Duodenal mucosa (tissue), 2 donors: Measurements from ENCODE around the gene GRIN2A.

ENCODE experiments used
- H3K27ac ChIP-seq: one replicate; pipeline ENCODE4 v1.7.0; 2013; ENCODE audit warnings: low read depth, low read length
- H3K27me3 ChIP-seq, 2 donors: one replicate each; pipeline ENCODE4 v1.7.0; 2013; ENCODE audit warnings: low read length in 2 of 2, control low read depth in 1 of 2; ENCODE audit not compliant: insufficient read depth in 2 of 2, control insufficient read depth in 1 of 2
- H3K36me3 ChIP-seq, 2 donors: one replicate each; pipeline ENCODE4 v1.7.0; 2013; ENCODE audit warnings: low read length in 2 of 2, control low read depth in 1 of 2; ENCODE audit not compliant: insufficient read depth in 2 of 2, control insufficient read depth in 1 of 2
- H3K4me1 ChIP-seq, 2 donors: one replicate each; pipeline ENCODE4 v1.7.0; 2013; ENCODE audit warnings: low read length in 2 of 2, control low read depth in 1 of 2; ENCODE audit not compliant: insufficient read depth in 2 of 2, control insufficient read depth in 1 of 2
- H3K4me3 ChIP-seq, 2 donors: one replicate each; pipeline ENCODE4 v1.7.0; 2013; ENCODE audit warnings: low read length in 2 of 2, low read depth in 1 of 2
- H3K9ac ChIP-seq, 2 donors: one replicate each; pipeline ENCODE4 v1.7.0; 2013; ENCODE audit warnings: low read length in 2 of 2, low read depth in 1 of 2
- H3K9me3 ChIP-seq, 2 donors: one replicate each; pipeline ENCODE4 v1.7.0; 2013; ENCODE audit warnings: low read length in 2 of 2, control low read depth in 1 of 2; ENCODE audit not compliant: control insufficient read depth in 1 of 2

GRIN2A gene

DNA sequence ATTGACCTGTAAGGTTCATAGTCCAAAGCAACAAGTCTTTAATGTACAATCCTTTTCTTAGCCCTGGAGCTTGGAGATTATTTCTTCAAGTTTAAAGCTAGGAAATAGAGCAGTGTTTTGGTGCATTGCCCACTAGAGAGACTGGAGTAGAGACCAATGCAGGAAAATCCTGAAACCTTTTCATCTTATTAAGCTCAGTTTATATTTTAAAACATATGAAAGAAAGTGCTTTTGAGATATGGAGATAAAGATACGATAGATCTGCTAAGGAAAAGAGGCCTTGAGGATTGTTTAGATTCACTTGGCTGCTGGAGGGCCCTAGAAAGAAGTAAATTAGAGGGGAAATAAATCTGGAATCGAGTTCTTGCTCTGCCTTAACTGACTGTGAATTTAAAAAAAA, 212.0 kb downstream of the GRIN2A start:
- no peak overlapping the region for H3K27ac ChIP-seq
- H3K9me3 ChIP-seq: no peaks in the 10 kb centered on the region
- no peaks in the 10 kb centered on the region for H3K4me1 ChIP-seq
- no peak overlapping the region for H3K4me3 ChIP-seq
- no peaks in the 10 kb centered on the region for H3K27me3 ChIP-seq
- no peaks in the 10 kb centered on the region for H3K36me3 ChIP-seq
- no peak overlapping the region for H3K9ac ChIP-seq

DNA sequence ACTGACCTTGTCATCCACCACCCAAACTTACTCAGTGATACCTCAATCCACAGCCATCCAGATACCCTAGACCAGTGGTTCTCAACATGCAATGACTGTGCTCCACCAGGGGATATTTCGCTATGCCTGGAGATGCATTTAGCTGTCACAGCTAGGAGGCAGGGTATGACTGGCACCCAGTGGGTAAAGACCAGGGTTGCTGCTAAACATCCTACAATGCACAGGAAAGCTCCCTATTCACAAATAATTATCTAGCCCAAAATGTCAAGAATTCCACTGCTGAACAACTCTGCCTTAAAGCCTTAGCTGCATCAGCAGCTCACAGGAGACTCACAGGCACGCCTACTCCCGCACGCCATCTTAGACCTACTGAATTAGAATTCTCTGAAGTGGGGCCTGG, 212.6 kb downstream of the GRIN2A start:
- Histone ChIP-seq H3K4me1 (no peaks in the 10 kb centered on the region), H3K9ac (no peak overlapping the region), H3K27me3 (no peaks in the 10 kb centered on the region), H3K36me3 (no peaks in the 10 kb centered on the region), H3K4me3 (no peak overlapping the region), H3K27ac (no peak overlapping the region), H3K9me3 (no peaks in the 10 kb centered on the region)

DNA sequence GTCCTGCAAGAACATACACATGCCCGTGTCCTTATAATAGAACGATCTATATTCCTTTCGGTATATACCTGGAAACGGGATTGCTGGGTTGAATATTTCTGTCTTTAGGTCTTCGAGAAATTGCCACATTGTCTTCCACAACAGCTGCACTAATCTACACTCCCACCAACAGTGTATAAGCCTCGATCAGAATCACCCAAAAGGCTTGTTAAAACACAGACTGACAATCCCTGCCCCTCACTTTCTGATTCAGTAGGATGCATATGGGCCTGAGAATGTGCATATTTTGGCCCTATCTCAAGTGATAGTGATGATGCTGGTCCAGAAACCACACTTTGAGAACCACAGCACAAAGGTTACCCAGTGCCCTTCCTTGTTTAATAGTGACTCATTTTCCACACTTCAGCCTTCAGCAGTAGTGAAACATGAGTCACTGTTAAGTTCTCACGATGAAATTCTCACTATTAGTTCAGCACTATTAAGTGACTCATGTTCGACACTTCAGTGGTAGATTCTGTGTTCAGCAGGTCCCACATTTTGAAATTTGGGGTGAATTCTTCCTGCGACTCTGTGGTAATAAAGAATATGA, 215.6 kb downstream of the GRIN2A start:
- Histone ChIP-seq H3K9ac (no peak overlapping the region), H3K9me3 (no peaks in the 10 kb centered on the region), H3K27me3 (no peaks in the 10 kb centered on the region), H3K36me3 (no peaks in the 10 kb centered on the region), H3K27ac (no peak overlapping the region), H3K4me3 (no peak overlapping the region), H3K4me1 (no peaks in the 10 kb centered on the region)

DNA sequence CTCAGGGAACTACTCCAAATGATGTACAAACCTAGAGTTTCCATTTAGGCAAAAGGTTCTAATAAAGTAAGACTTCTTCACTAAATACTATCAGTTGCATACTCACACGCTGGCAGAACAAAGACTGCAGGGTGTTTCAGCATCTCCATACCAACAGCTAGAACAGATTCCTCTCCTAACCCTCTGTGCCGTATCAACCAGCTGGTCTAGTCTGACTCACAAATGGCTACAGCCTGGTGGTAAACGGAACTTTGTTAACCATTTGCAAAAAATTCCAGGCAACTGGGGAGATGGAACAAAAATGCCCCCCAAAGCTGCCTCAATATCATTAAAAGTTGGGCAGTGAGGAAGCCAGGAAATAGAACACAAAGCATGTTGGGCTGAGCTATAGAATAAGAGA, 217.1 kb downstream of the GRIN2A start:
- Histone ChIP-seq H3K27me3 (no peaks in the 10 kb centered on the region), H3K27ac (no peak overlapping the region), H3K4me3 (no peak overlapping the region), H3K9me3 (no peaks in the 10 kb centered on the region), H3K4me1 (no peaks in the 10 kb centered on the region), H3K9ac (no peak overlapping the region), H3K36me3 (no peaks in the 10 kb centered on the region)

DNA sequence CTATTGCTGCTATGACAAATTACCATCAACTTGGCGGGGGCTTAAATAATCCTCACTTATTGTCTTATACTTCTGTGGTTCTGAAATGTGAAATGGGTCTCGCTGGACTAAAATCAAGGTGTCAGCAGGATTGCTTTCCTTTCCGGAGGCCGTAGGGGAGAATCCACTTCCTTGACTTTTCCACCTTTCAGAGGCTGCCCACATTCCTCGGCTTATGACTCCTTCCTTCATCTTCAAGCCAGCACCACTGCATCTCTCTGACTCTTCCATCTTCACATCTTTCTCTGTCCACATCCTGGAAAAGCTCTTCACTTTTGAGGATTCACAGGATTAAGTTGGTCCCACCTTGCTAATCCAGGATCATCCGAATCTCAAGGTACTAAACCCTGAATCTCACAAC, 217.8 kb downstream of the GRIN2A start:
- Histone ChIP-seq H3K4me3 (no peak overlapping the region), H3K27me3 (no peaks in the 10 kb centered on the region), H3K36me3 (no peaks in the 10 kb centered on the region), H3K9me3 (no peaks in the 10 kb centered on the region), H3K4me1 (no peaks in the 10 kb centered on the region), H3K27ac (no peak overlapping the region), H3K9ac (no peak overlapping the region)

DNA sequence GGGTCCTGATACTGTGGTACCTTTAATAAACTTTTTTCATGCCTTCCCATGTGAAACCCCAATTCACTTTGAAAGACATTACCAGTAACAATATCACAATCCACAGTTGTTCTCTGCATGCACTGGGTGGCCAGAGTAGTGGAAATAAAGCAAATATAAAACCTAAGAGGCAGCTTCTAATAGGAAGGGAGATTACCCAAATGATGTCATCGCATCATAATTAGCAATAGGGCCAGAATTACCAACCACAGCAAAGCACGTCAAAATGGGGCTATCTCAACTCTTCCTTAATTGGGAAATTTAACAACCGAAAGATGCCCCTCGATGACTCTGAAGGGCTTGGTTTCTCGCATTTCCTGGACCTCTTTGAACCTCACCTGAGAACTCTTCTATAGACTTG, 224.8 kb downstream of the GRIN2A start:
- Histone ChIP-seq H3K4me3 (no peak overlapping the region), H3K4me1 (no peaks in the 10 kb centered on the region), H3K27ac (no peak overlapping the region), H3K36me3 (no peaks in the 10 kb centered on the region), H3K9ac (no peak overlapping the region), H3K9me3 (no peaks in the 10 kb centered on the region), H3K27me3 (no peaks in the 10 kb centered on the region)

DNA sequence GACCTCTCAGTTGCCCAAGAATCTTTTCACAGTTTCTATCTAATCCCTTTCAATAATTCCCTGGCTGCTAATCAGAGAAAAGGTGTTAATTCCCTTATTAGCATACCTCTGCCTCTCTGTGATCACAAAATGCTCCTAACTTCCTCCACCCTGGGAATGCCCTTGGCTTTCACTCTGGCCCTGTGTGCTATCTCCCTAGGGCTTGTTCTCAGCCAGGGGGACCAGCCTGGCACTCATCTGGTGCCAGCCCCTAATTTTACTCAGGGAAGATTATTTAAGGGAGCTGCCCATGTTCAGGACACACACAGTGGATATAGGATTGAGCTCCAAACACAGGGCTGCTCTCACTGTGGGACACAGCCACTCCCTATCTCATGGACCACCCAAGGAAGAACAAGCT, 225.2 kb downstream of the GRIN2A start:
- H3K4me1 ChIP-seq: no peaks in the 10 kb centered on the region
- no peaks in the 10 kb centered on the region for H3K9me3 ChIP-seq
- H3K9ac ChIP-seq: no peak overlapping the region
- no peak overlapping the region for H3K4me3 ChIP-seq
- no peak overlapping the region for H3K27ac ChIP-seq
- H3K36me3 ChIP-seq: no peaks in the 10 kb centered on the region
- H3K27me3 ChIP-seq: no peaks in the 10 kb centered on the region

DNA sequence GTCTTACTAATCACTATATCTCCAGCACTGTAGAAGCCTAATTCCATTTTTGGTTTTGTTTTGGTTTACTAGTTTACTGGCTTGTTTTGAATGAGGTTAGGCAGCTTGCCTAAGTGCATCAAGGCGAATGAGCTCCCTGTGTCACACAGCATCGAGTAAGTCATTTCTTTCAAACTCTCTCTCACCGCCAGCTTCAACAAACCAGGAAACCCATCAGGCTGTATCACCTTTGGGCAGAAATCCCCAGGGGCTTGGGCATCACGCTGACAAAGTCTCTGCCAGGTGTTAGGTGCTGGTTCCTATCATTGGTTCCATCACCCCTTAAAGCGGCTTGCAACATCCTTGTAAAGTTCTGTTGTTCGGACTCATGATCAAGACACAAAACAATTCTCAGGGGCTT, 226.6 kb downstream of the GRIN2A start:
- no peaks in the 10 kb centered on the region for H3K36me3 ChIP-seq
- no peak overlapping the region for H3K4me3 ChIP-seq
- no peaks in the 10 kb centered on the region for H3K9me3 ChIP-seq
- no peak overlapping the region for H3K27ac ChIP-seq
- H3K4me1 ChIP-seq: no peaks in the 10 kb centered on the region
- no peak overlapping the region for H3K9ac ChIP-seq
- no peaks in the 10 kb centered on the region for H3K27me3 ChIP-seq

DNA sequence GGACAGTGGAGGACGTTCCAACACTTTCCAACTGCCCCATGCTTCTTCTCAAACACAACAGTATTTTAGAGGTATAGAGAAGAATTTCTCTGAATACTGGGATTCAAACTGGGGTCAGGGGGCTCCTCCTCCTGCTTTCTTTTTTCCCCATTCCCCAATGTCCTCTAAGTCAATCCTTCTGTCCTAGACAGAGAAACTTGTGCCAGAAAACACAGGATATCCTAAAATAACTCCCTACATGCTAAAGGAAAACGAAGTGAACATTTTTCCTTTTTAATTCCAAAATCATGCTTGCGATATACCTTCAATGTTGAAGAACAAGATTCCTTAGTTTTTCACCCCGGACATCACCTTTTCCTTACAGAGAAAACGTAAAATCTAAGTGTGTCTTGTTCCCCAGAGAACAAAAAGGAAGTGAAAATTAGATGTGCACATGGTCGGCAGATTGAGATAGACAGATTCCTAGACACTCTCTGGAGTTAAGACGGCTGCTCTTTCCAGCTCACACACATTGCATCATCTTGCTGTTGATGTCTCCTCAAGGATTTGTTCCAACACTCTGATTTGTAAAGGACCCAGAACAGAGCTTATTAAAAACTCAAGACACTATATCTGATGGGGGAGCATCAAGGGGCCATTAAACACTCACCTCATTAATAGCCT, 228.2 kb downstream of the GRIN2A start:
- Histone ChIP-seq H3K27ac (no peak overlapping the region), H3K4me1 (no peaks in the 10 kb centered on the region), H3K4me3 (no peak overlapping the region), H3K9ac (no peak overlapping the region), H3K9me3 (no peaks in the 10 kb centered on the region), H3K27me3 (no peaks in the 10 kb centered on the region), H3K36me3 (no peaks in the 10 kb centered on the region)

DNA sequence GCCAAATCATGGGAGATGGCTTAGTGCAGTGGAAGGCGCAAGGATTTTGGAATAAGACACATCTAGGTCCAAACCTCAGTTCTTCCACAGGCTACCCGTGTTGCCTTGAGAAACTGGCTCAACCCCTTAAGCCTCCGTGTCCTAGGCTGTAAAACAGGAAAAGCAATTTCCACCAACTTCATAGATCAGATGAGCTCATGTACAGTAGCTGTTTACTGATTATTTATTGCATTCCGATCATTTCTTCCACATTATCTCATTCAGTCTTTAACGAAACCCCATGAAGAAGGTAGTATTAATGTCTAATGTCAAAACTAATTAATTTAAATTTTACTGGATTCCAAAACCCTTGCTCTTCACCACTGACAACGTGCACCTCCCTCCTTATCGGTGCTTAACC, 231.6 kb downstream of the GRIN2A start:
- no peaks in the 10 kb centered on the region for H3K9me3 ChIP-seq
- H3K9ac ChIP-seq: no peak overlapping the region
- H3K27me3 ChIP-seq: no peaks in the 10 kb centered on the region
- no peak overlapping the region for H3K4me3 ChIP-seq
- no peaks in the 10 kb centered on the region for H3K4me1 ChIP-seq
- no peaks in the 10 kb centered on the region for H3K36me3 ChIP-seq
- H3K27ac ChIP-seq: no peak overlapping the region
